HG03095 (cell line): ENCODE measurements around the gene CUX1.
"Not testable (repeated sequence)": the region's sequence is repeated elsewhere in the genome, so short reads cannot be mapped to it uniquely, and the experiment has no call there.

Experiments
- ATAC-seq: cut with Tn5 transposase; IDR thresholded peaks from one replicate; pipeline ENCODE4 v1.9.1; 2021; ENCODE audit warnings: moderate library complexity; ENCODE audit not compliant: unreplicated experiment

The CUX1 gene

GRCh38 chr7:102294589-102294988 lies 477.2 kb downstream of the CUX1 start:
- no peak for ATAC-seq

GRCh38 chr7:102295346-102296178 lies 478.1 kb downstream of the CUX1 start:
- no peak for ATAC-seq

DNA sequence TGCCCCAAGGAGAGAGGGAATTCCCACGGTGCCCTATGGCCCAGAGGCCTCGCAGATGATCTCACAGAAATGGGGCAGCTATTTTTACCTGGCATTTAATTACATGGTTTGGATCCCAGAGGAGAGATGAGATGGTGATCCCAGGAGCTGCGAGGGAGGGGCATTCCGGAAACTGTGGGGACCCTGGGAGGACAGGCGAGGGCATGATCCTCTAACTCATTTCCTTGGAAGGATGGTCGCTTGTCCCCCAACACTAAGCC lies 478.7 kb downstream of the CUX1 start:
- ATAC-seq = no peak

DNA sequence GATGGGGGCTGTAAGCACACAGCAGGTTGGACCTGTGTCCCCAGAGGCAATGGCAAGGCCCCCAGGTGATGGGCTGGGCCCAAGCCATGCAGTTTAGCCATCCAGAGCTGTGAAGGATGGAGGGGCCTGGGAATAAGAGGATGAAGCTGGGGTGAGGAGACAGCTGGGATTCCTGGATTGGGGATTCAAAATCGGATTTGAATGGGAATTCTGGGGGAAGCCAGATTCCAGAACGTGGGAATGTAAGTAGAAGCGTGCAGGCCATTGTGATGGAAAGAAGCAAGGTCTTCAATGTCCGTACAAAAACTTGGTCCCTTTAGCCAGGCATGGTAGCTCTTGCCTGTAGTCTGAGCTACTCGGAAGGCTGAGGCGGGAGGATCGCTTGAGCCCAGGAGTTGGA lies 479.1 kb downstream of the CUX1 start:
- no peak for ATAC-seq

GRCh38 chr7:102297487-102298218 lies 480.2 kb downstream of the CUX1 start:
- no peak for ATAC-seq

- ATAC-seq = no peak
Observed at GRCh38 chr7:102300643-102301221, 483.3 kb downstream of the CUX1 start.

GRCh38 chr7:102301367-102301766 lies 483.9 kb downstream of the CUX1 start:
- not testable (repeated sequence) for ATAC-seq

DNA sequence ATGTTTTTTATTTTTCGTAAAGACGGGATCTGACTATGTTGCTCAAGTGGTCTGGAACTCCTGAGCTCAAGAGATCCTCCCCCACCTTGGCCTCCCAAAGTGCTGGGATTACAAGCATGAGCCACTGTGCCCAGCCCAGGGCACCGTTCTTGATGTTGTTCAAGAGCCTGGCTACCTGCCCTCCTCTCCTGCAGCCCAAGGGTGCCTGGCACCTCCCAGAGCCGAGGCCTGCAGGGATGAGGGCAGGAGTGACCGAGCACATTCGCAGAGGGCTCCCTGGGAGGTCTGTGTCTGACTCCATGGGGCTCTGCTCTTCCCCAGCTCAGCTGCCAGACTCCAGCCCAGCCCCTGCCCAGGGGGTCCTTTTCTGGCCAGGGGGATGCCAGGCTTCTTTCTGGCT lies 484.6 kb downstream of the CUX1 start:
- ATAC-seq = no peak

DNA sequence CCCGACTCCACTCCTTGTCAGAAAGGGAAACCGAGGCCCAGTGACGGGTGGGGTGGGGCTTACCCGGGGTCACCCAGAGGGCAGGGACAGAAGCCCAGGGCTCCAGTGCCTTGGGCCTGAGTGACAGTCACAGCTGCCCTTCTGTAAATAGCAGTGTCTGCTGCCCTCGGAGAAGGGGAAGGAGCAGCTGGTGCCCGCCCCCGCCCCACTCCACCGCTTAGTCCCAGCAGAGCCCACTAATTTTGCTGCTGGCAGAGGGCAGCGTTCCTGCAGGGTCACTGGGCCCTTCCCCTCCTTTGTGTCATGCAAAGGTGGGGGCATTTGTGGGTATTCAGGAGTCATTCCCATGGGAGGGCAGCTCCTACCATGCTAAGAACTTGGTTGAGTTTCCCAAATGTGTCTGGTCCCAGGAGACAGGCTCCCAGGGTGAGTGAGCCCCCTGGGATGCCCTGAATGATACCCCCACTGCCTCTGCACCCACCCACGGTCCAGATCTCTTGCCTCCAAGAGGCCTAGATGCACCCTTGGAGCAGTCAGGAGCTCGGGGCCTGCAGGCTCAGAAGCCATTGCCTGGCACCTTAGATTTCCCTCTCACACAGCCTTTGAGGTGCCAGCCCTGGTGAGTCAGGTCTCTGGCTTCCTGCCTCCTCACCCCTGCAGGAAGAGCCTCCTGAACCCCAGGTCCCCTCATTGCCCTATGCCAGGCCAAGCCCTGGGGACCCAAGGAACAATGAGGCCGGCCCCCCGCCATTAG lies 486.4 kb downstream of the CUX1 start:
- no peak for ATAC-seq

DNA sequence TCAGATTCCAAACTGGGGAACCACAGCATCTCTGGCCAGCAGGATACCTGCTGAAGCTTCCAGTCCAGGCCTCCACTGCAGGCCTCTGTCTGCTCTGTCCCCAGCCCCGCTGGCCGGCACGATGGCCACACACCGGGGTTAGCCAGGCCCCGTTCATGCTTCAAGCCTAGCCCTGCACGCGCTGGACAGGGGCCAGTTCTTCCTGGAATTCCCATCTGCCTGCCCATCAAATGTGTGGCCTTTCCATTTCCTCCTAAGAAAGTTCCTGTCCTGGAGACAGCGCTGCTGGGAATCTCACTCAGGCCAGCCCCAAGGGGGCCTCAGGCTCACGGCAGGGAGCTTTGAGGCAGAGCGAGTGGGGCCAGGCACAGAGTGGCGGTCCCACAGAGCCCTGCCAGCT lies 487.2 kb downstream of the CUX1 start:
- no peak for ATAC-seq

DNA sequence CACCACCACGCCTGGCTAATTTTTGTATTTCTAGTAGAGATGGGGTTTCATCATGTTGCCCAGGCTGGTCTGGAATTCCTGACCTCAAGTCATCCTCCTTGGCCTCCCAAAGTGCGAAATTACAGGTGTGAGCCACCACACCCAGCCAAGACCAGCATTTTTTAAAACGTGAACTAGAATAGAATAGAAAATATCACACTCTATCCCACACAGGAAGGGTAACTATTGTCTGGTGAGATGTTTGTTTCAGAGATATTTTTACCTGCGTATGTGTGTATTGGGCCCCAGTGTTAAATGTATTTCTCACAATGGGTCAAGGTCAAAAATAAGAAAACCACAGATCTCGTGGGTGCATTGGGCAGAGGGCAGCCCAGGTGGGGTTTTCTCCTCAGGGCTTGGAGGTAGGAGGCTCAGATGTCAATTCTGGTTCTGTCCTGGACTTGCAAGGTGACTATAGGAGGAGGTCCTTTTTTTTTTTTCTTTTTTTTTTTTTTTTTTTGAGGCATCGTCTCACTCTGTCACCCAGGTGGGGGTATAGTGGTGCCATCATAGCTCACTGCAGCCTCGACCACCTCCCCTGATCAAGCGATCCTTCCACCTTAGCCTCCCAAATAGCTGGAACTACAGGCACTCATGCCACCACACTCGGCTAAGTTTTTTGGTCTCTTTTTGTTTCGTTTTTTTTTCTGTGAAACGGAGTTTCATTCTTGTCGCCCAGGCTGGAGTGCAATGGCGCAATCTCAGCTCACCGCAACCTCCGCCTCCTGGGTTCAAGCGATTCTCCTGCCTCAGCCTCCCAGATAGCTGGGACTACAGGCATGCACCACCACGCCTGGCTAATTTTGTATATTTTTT lies 488.2 kb downstream of the CUX1 start:
- ATAC-seq = peak; percentile 45

GRCh38 chr7:102306916-102307677 lies 489.7 kb downstream of the CUX1 start:
- peak; percentile 63 for ATAC-seq

DNA sequence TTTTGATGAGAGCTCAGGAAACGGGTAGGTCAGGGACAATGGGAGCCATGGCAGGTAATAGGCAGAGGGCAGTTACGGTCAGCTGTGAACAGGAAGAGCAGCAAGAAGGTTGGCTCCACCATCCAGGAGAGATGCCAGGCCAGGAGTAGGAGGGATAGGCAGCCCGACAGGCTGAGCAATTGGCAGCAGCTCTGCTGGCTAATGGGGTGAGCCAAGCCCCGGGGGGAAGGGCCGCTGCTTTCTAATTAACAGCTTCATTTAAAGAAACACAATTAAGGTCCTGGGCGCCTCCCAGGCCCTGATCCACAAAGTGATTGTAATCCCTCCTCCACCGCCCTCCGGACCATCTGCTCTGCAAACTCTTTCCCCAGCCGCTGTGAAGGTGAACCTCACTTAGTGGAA lies 493.0 kb downstream of the CUX1 start:
- no peak for ATAC-seq

GRCh38 chr7:102312317-102312716 lies 494.9 kb downstream of the CUX1 start:
- no peak for ATAC-seq

- no peak for ATAC-seq
Observed at GRCh38 chr7:102313997-102314780, 496.8 kb downstream of the CUX1 start.

DNA sequence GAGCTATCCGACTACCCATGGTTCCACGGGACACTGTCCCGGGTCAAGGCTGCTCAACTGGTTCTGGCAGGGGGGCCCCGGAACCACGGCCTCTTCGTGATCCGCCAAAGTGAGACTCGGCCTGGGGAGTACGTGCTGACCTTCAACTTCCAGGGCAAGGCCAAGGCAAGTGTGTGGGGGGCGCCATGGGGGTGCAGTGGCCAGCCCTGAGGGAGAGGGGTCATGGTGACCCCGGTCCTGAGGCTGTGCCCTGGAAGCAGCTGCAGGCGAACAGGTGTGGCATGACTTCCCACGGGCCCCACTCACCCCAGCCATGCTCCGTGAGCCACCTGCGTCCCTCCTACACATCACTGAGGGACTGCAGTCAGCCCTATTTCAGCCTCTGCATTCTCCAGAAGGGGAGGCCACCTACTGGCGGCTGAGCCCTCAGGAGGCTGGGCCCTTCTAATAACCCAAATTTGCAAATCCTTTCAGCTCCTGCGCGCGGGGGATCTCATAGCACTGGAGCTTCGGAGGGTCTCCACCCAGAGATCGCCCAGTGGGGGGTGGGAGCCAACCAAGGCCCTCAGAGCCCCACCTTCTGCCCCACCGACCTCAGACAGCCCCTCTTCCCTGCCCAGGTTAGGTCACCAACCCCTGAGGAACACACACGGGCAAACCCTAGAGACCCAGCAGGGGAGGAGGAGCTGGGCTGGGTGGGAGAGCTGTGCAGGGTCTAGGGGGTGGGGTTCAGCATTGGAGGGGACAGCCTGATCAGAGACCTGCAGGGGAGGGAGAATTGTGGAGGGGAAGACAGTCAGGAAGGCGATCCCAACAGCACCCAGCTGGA lies 500.0 kb downstream of the CUX1 start:
- ATAC-seq = no peak

DNA sequence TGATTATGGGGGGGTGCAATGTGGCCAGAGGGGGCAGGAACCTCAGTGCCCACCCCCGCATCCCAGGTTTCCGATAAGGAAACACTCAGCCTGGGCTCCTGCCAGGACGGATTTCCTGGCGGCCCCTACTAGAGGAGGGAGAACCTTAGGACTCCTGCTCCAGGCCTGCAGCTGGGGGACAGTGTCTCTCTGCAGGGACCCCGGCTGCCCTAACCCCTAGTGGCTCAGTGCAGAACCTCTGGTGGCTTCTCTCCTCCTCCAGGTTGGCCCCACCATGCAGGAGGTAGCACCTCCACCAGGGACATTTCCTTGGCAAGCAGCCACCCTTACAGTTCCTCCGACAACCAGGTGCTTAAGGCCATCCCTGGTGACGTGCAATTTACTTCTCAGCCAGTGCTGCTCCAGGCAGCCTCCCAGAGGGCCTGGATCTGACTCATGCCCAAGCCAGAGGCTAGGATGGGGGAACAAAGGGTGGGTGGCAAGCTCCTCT lies 501.1 kb downstream of the CUX1 start:
- ATAC-seq = no peak

GRCh38 chr7:102319671-102320070 lies 502.2 kb downstream of the CUX1 start:
- no peak for ATAC-seq
